OCI-LY7 (cell line): ENCODE measurements around the gene NRG4. TPM values are rescaled to one million over a fixed set of nuclear protein-coding genes. Genes with fewer than 3 reads are reported as not detected.

Experiments used
- BruUV-seq: library from RNA; stranded (reverse); fragments of 400-500 nt; replicated peaks from 2 replicates; lab custom pipeline; 2021; lab: Mats Ljungman, UMichigan
- CTCF ChIA-PET: fragments of 300-600 bp; sonication (Branson Sonifier 250); formaldehyde crosslinking; loops from one replicate; lab custom pipeline; 2022; ENCODE audit warnings: antibody characterized with exemption; ENCODE audit not compliant: unreplicated experiment; lab: Charles Lee
- POLR2A ChIA-PET: fragments of 300-600 bp; sonication (Branson Sonifier 250); formaldehyde crosslinking; loops from one replicate; lab custom pipeline; 2022; ENCODE audit warnings: antibody characterized with exemption; lab: Charles Lee
- DNase-seq: peaks from one replicate; pipeline ENCODE4 v3.0.0-alpha.2; 2015; ENCODE audit warnings: low spot score
- H2AFZ ChIP-seq: fragments of 200-600 bp; sonication (generic), shearing (Covaris generic); 2 replicates; pipeline ENCODE4 v1.6.1; 2014; ENCODE audit warnings: mild to moderate bottlenecking, antibody characterized with exemption, low read length, moderate library complexity
- H3K27ac ChIP-seq: fragments of 200-600 bp; sonication (generic); 2 replicates; pipeline ENCODE4 v1.5.1; 2014; ENCODE audit warnings: mixed run types, low read depth, mild to moderate bottlenecking, moderate library complexity, low read length, inconsistent platforms; ENCODE audit not compliant: poor library complexity, severe bottlenecking
- H3K36me3 ChIP-seq: fragments of 200-600 bp; sonication (generic); 2 replicates; pipeline ENCODE4 v1.6.1; 2014; ENCODE audit warnings: mild to moderate bottlenecking, antibody characterized with exemption, low read length, moderate library complexity, mixed read lengths; ENCODE audit not compliant: insufficient read depth
- H3K4me1 ChIP-seq: fragments of 200-600 bp; sonication (generic); 2 replicates; pipeline ENCODE4 v1.5.1; 2014; ENCODE audit warnings: mild to moderate bottlenecking, low read length; ENCODE audit not compliant: insufficient read depth, poor library complexity, severe bottlenecking
- H3K4me2 ChIP-seq: fragments of 200-600 bp; sonication (generic); 2 replicates; pipeline ENCODE4 v1.6.1; 2014; ENCODE audit warnings: mild to moderate bottlenecking, low read length
- H3K4me3 ChIP-seq: fragments of 200-600 bp; sonication (generic); 2 replicates; pipeline ENCODE4 v1.5.1; 2014; ENCODE audit warnings: mild to moderate bottlenecking, low read depth, low read length; ENCODE audit not compliant: poor library complexity, severe bottlenecking
- H3K79me2 ChIP-seq: fragments of 200-600 bp; sonication (generic); 2 replicates; pipeline ENCODE4 v1.6.1; 2016; ENCODE audit warnings: low read depth, mild to moderate bottlenecking, low read length, moderate library complexity, mixed read lengths; ENCODE audit not compliant: insufficient read depth
- H3K9me2 ChIP-seq: fragments of 200-600 bp; sonication (generic); 2 replicates; pipeline ENCODE4 v1.6.1; 2016; ENCODE audit warnings: mild to moderate bottlenecking, low read length, mixed read lengths; ENCODE audit not compliant: insufficient read depth
- H3K9me3 ChIP-seq: fragments of 200-600 bp; sonication (generic); 2 replicates; pipeline ENCODE4 v1.6.1; 2014; ENCODE audit warnings: mild to moderate bottlenecking, mixed run types, low read length, mixed read lengths
- H4K20me1 ChIP-seq: fragments of 200-600 bp; sonication (generic); 2 replicates; pipeline ENCODE4 v1.6.1; 2014; ENCODE audit warnings: mild to moderate bottlenecking, antibody characterized with exemption, low read length, moderate library complexity, mixed read lengths; ENCODE audit not compliant: insufficient read depth
- CTCF ChIP-seq: fragments of 200-600 bp; sonication (generic); conservative IDR thresholded peaks from 2 replicates; pipeline ENCODE4 v1.5.1; 2014; ENCODE audit warnings: mild to moderate bottlenecking, antibody characterized with exemption, low read length, moderate library complexity, mixed read lengths
- EZH2phosphoT487 ChIP-seq: fragments of 200-600 bp; sonication (generic); IDR thresholded peaks from 2 replicates; pipeline ENCODE4 v1.6.1; 2018; ENCODE audit warnings: low read depth, borderline replicate concordance, mild to moderate bottlenecking, mixed run types, antibody characterized with exemption, low read length, moderate library complexity, mixed read lengths
- intact Hi-C: fragments of 100-400 bp; cut with micrococcal nuclease; formaldehyde crosslinking; loops from one replicate; pipeline ENCODE4 v1.10.0; 2022; ENCODE audit not compliant: unreplicated experiment
- total RNA-seq, 2 experiments: library from RNA; depleted of rRNA in 1 of 2; stranded (reverse); fragments of >200 nt in 1 of 2; shearing (Covaris generic) in 1 of 2; gene quantifications; 2 replicates each; pipeline ENCODE4 v1.2.3, GENCODE V29; 2014 to 2022

NRG4 gene
- total RNA-seq, 2 experiments from 2014 or later, result not detected

- intact Hi-C loops, result no loop called here
- CTCF ChIA-PET, result no interaction called here
- no peak overlapping the region for H3K4me2 ChIP-seq
These were observed 1.6 kb downstream of the NRG4 start for GRCh38 chr15:76010613-76011012.

GRCh38 chr15:76006136-76006778, 6.0 kb downstream of the NRG4 start:
- Histone ChIP-seq H2AFZ (no peak overlapping the region), H3K9me2 (no peaks in the 10 kb centered on the region), H3K79me2 (no peaks in the 10 kb centered on the region), H3K4me1 (no peaks in the 10 kb centered on the region), H3K4me2 (no peak overlapping the region), H3K9me3 (no peaks in the 10 kb centered on the region), H3K36me3 (no peaks in the 10 kb centered on the region), H4K20me1 (no peaks in the 10 kb centered on the region), H3K27ac (no peak overlapping the region), H3K4me3 (no peak overlapping the region)
- no peak for TF ChIP-seq EZH2phosphoT487
- TF ChIP-seq CTCF, result no peak
- intact Hi-C loops, result no loop called here
- ChIA-PET CTCF (interaction anchor here (0.6 kb wide), 1 partner anchor 52 kb away, joined by 3 read pairs; no protein-coding TSS in a partner anchor), POLR2A (no interaction called here)
- no TSS peak for BruUV-seq
- no peak for DNase-seq

More at GRCh38 chr15:76010613-76011012, 1.6 kb downstream of the NRG4 start:
- H4K20me1 ChIP-seq, result no peaks in the 10 kb centered on the region
- no peaks in the 10 kb centered on the region for H3K9me3 ChIP-seq
- no peaks in the 10 kb centered on the region for H3K4me1 ChIP-seq
- DNase-seq, result no peak
- no peak for TF ChIP-seq EZH2phosphoT487
- TF ChIP-seq CTCF, result no peak
- H3K27ac ChIP-seq, result no peak overlapping the region
- POLR2A ChIA-PET, result no interaction called here
- H3K36me3 ChIP-seq, result no peaks in the 10 kb centered on the region
- no peak overlapping the region for H2AFZ ChIP-seq
- BruUV-seq, result no TSS peak
- H3K9me2 ChIP-seq, result no peaks in the 10 kb centered on the region
- no peak overlapping the region for H3K4me3 ChIP-seq
- no peaks in the 10 kb centered on the region for H3K79me2 ChIP-seq

DNA sequence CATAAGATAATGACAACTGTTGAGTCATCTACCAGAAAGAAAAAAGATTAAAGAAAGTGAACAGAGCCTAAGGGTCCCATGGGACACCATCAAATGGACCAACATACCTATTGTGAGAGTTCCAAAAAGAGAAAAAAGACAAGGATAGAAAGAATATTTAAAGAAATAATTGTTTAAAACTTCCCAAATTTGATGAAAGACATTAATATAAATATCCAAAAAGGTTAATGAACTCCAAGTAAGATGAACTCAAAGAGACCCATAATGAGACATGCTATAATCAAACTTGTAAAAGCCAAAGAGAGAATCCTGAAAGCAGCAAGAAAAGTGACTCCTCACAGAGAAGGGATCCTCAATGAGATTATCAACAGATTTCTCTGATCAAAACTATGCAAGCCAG, 8.9 kb downstream of the NRG4 start:
- H3K4me2 ChIP-seq, result no peak overlapping the region
- no peak overlapping the region for H3K4me3 ChIP-seq
- H3K9me2 ChIP-seq, result no peaks in the 10 kb centered on the region
- ChIA-PET CTCF (no interaction called here), POLR2A (interaction anchor here (0.8 to 1.6 kb wide), 2 partner anchors 9 to 16 kb away, joined by 3 to 6 read pairs; partner anchors contain the start of gene NRG4)
- H2AFZ ChIP-seq, result no peak overlapping the region
- no peaks in the 10 kb centered on the region for H3K36me3 ChIP-seq
- DNase-seq, result no peak
- H3K27ac ChIP-seq, result no peak overlapping the region
- H4K20me1 ChIP-seq, result no peaks in the 10 kb centered on the region
- no peak for TF ChIP-seq CTCF
- TF ChIP-seq EZH2phosphoT487, result no peak
- H3K4me1 ChIP-seq, result no peaks in the 10 kb centered on the region
- H3K79me2 ChIP-seq, result no peaks in the 10 kb centered on the region
- intact Hi-C loops, result no loop called here
- BruUV-seq, result no TSS peak
- H3K9me3 ChIP-seq, result no peaks in the 10 kb centered on the region
